Spleen (tissue), 11 donors: ENCODE data around the gene TRERF1. TPM values are rescaled to one million over a fixed set of nuclear protein-coding genes. Genes with fewer than 3 reads are reported as not detected.

Source experiments
- DNase-seq: peaks from one replicate; pipeline ENCODE4 v3.0.0-alpha.2; 2020
- H3K27ac ChIP-seq, 8 donors: fragments of 200-600 bp; sonication (generic) in 7 of 8; 1 replicate in 4 of 8; 2 replicates in 4 of 8; pipeline versions ENCODE4 v1.5.0 to v1.8.0; 2016 to 2021; ENCODE audit warnings: inconsistent platforms in 4 of 8, mild to moderate bottlenecking in 4 of 8, moderate library complexity in 1 of 8
- H3K27me3 ChIP-seq, 7 donors: fragments of 200-600 bp; sonication (generic) in 6 of 7; replicated peaks in 1 of 7; 1 replicate in 4 of 7; 2 replicates in 3 of 7; pipeline versions ENCODE4 v1.5.0 to v1.8.0; 2016 to 2021; ENCODE audit warnings: inconsistent platforms in 3 of 7, mild to moderate bottlenecking in 1 of 7
- H3K36me3 ChIP-seq, 6 donors: fragments of 200-600 bp; sonication (generic) in 5 of 6; 1 replicate in 4 of 6; 2 replicates in 2 of 6; pipeline versions ENCODE4 v1.5.0 to v1.8.0; 2016 to 2021; ENCODE audit warnings: inconsistent platforms in 2 of 6
- H3K4me1 ChIP-seq, 6 donors: fragments of 200-600 bp; sonication (generic) in 5 of 6; 1 replicate in 3 of 6; 2 replicates in 3 of 6; pipeline versions ENCODE4 v1.5.0 to v1.8.0; 2016 to 2021; ENCODE audit warnings: inconsistent platforms in 3 of 6
- H3K4me3 ChIP-seq, 8 donors: fragments of 200-600 bp; sonication (generic) in 7 of 8; 1 replicate in 4 of 8; 2 replicates in 4 of 8; pipeline versions ENCODE4 v1.5.0 to v1.8.0; 2016 to 2021; ENCODE audit warnings: inconsistent platforms in 4 of 8, mild to moderate bottlenecking in 4 of 8, moderate library complexity in 2 of 8
- H3K9me3 ChIP-seq, 8 donors: fragments of 200-600 bp; sonication (generic) in 7 of 8; 1 replicate in 4 of 8; 2 replicates in 4 of 8; pipeline versions ENCODE4 v1.5.0 to v1.8.0; 2016 to 2021; ENCODE audit warnings: inconsistent platforms in 4 of 8
- CTCF ChIP-seq, 11 experiments: fragments of 200-600 bp in 7 of 11; fragments of 450-650 bp in 4 of 11; sonication (generic) in 4 of 11; IDR thresholded peaks in 8 of 11; conservative IDR thresholded peaks in 3 of 11; 1 replicate in 7 of 11; 2 replicates in 4 of 11; pipeline versions ENCODE4 v1.4.0 to v1.8.0; 2016 to 2021; ENCODE audit warnings: antibody characterized with exemption in 11 of 11, inconsistent platforms in 4 of 11, mild to moderate bottlenecking in 1 of 11
- POLR2A ChIP-seq, 3 donors: fragments of 450-650 bp; IDR thresholded peaks; one replicate each; pipeline ENCODE4 v1.5.1; 2017; ENCODE audit warnings: antibody characterized with exemption in 3 of 3, mild to moderate bottlenecking in 1 of 3
- POLR2AphosphoS5 ChIP-seq, 3 donors: sonication (generic); formaldehyde crosslinking; IDR thresholded peaks; one replicate each; pipeline ENCODE4 v1.5.1; 2017; ENCODE audit warnings: antibody characterized with exemption in 3 of 3
- WGBS, 5 donors: extraction: QIAGEN DNeasy Blood & Tissue Kit in 3 of 5; methylation state at CpG; one replicate each; pipeline versions ENCODE4 v1.1.5 to v1.1.7; 2013 to 2018; 5-methylcytosine and 5-hydroxymethylcytosine counted together
- intact Hi-C: fragments of 100-400 bp; cut with DNase I; formaldehyde crosslinking; loops from one replicate; pipeline ENCODE4 v1.15.0; 2023; ENCODE audit warnings: low total_unique reads
- polyA plus RNA-seq, 3 donors: library from polyadenylated mRNA; stranded (reverse); fragments of 200-250 nt; gene quantifications; one replicate each; pipeline ENCODE4 v1.2.1, GENCODE V29; 2013
- total RNA-seq, 7 donors: library from RNA; depleted of rRNA in 3 of 7; stranded (reverse); fragments of >200 nt in 3 of 7; fragmentation: NEBNext Ultra II Directional in 4 of 7; extraction: Animal tissue kit (Norgen Biotek cat#: 25700) in 4 of 7; gene quantifications; one replicate each; pipeline versions ENCODE4 v1.1.0 to v1.2.1, GENCODE V29; 2016 to 2021
- donor health status: healthy with polysubstance abuse.
- donor health status: DM: no; HTN: no; CAD: no; lungs with moderate emphysema.
- donor health status: DM: no; HTN: no; CAD: no.
- donor health status: Bipolar disorder and iron deficiency.
- donor health status: healthy.
- donor health status: DM: no; HTN: no; CAD: no.
- donor health status: DM: yes; HTN: yes; CAD: no.

TRERF1 gene
- total and polyA plus RNA-seq, 10 donors = 1.5 to 16.9 (median 12.4) TPM

GRCh38 chr6:42227173-42227850 is 224.4 kb downstream of the TRERF1 start:
- Histone ChIP-seq H3K4me3 (no peak overlapping the region), H3K4me1 (peaks cover 0 to 3% (median 0%) of the 10 kb centered on the region in 6 donors), H3K36me3 (peaks cover 0 to 56% (median 11%) of the 10 kb centered on the region in 6 donors), H3K9me3 (no peaks in the 10 kb centered on the region), H3K27me3 (no peaks in the 10 kb centered on the region), H3K27ac (no peak overlapping the region)
- intact Hi-C loops = no loop called here
- DNase-seq = no peak
- TF ChIP-seq CTCF (IDR thresholded peaks at IDR 0.05 in 8 of 11, conservative IDR thresholded peaks at IDR 0.05 in 3 of 11) (no peak), POLR2A (IDR thresholded peaks at IDR 0.05) (no peak), POLR2AphosphoS5 (IDR thresholded peaks at IDR 0.05) (no peak)
- 89 to 95% (median 93%) methylated on average over 9 of the region's 9 CpGs for WGBS, 5 donors

GRCh38 chr6:42226645-42227143 is 225.0 kb downstream of the TRERF1 start:
- Histone ChIP-seq H3K4me1 (peaks cover 0 to 3% (median 0%) of the 10 kb centered on the region in 6 donors), H3K36me3 (peaks cover 0 to 52% (median 9%) of the 10 kb centered on the region in 6 donors), H3K27ac (no peak overlapping the region), H3K4me3 (no peak overlapping the region), H3K9me3 (no peaks in the 10 kb centered on the region), H3K27me3 (no peaks in the 10 kb centered on the region)
- intact Hi-C loops = no loop called here
- DNase-seq = no peak
- no peak for TF ChIP-seq CTCF (IDR thresholded peaks at IDR 0.05 in 8 of 11, conservative IDR thresholded peaks at IDR 0.05 in 3 of 11)
- TF ChIP-seq POLR2A (IDR thresholded peaks at IDR 0.05) = no peak
- no peak for TF ChIP-seq POLR2AphosphoS5 (IDR thresholded peaks at IDR 0.05)
- WGBS, 5 donors = 83 to 96% (median 91%) methylated on average over 7 to 8 of the region's 8 CpGs

- intact Hi-C loops = no loop called here
- Histone ChIP-seq H3K4me3 (no peak overlapping the region), H3K9me3 (no peaks in the 10 kb centered on the region), H3K27me3 (no peaks in the 10 kb centered on the region), H3K27ac (no peak overlapping the region), H3K4me1 (peaks cover 0 to 3% (median 0%) of the 10 kb centered on the region in 6 donors), H3K36me3 (peaks cover 0 to 48% (median 7%) of the 10 kb centered on the region in 6 donors)
- WGBS, 5 donors = 65 to 88% (median 77%) methylated on average over 3 of the region's 3 CpGs
- TF ChIP-seq CTCF (IDR thresholded peaks at IDR 0.05 in 8 of 11, conservative IDR thresholded peaks at IDR 0.05 in 3 of 11) = no peak
- no peak for TF ChIP-seq POLR2AphosphoS5 (IDR thresholded peaks at IDR 0.05)
- no peak for TF ChIP-seq POLR2A (IDR thresholded peaks at IDR 0.05)
- no peak for DNase-seq
Measured at GRCh38 chr6:42226161-42226611, 225.5 kb downstream of the TRERF1 start.

- intact Hi-C loops = no loop called here
- no peak for TF ChIP-seq CTCF (IDR thresholded peaks at IDR 0.05 in 8 of 11, conservative IDR thresholded peaks at IDR 0.05 in 3 of 11)
- no peak for TF ChIP-seq POLR2A (IDR thresholded peaks at IDR 0.05)
- TF ChIP-seq POLR2AphosphoS5 (IDR thresholded peaks at IDR 0.05) = no peak
- no peak overlapping the region for H3K27ac ChIP-seq
- peaks cover 0 to 40% (median 7%) of the 10 kb centered on the region in 6 donors for H3K36me3 ChIP-seq
- peaks cover 0 to 3% (median 0%) of the 10 kb centered on the region in 6 donors for H3K4me1 ChIP-seq
- no peaks in the 10 kb centered on the region for H3K9me3 ChIP-seq
- H3K4me3 ChIP-seq = no peak overlapping the region
- no peaks in the 10 kb centered on the region for H3K27me3 ChIP-seq
- WGBS, 5 donors = 56 to 69% (median 64%) methylated on average over 4 of the region's 4 CpGs
- DNase-seq = no peak
Measured at GRCh38 chr6:42225419-42225818, 226.3 kb downstream of the TRERF1 start.
